Keratinocyte (primary cell): ENCODE results near the gene WNK2.

Experiments
- CTCF ChIP-seq, 3 experiments: IDR thresholded peaks in 1 of 3; conservative IDR thresholded peaks in 1 of 3; optimal IDR thresholded peaks in 1 of 3; 2 replicates in 2 of 3; 3 replicates in 1 of 3; pipeline versions ENCODE3 to v1.5.1; 2011; ENCODE audit warnings: low read length in 3 of 3, mild to moderate bottlenecking in 3 of 3, moderate library complexity in 2 of 3, control low read depth in 1 of 3, inconsistent platforms in 1 of 3; ENCODE audit not compliant: insufficient read depth in 2 of 3; ENCODE audit errors: extremely low read depth in 1 of 3
- EZH2 ChIP-seq: IDR thresholded peaks from one replicate; pipeline ENCODE4 v1.6.1; 2012; ENCODE audit warnings: inconsistent platforms, mild to moderate bottlenecking, low read length, moderate library complexity

GRCh38 chr9:93278144-93278543, 94.2 kb downstream of the WNK2 start:
- TF ChIP-seq CTCF (optimal IDR thresholded peaks at IDR 0.05 in 1 of 3, IDR thresholded peaks at IDR 0.05 in 1 of 3, conservative IDR thresholded peaks at IDR 0.05 in 1 of 3; ENCODE audit: extremely low read depth in 1 of 3, insufficient read depth in 2 of 3, low read length in 3 of 3), result no peak
- TF ChIP-seq EZH2, result no peak
